Measurements from ENCODE around the gene GALNTL6.

DNA sequence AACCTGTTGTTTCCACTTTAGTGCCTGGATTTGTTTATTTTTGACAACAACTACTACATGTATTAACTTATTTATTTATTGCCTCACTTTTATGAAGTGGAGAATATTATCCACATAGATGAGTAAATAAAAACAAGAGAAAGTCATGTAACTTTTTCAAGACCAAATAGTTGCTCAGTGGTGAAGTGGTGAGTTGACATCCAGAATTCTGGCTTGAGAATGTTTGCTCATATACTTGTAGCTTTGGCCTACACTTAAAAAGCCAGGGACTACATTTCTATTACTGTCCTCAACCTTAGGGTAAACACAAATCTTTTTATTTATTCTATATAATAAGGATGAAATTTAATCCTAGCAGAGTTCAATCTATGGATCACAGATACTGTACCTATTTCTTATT, 47.7 kb upstream of the GALNTL6 start:
- TF ChIP-seq, protein P1, sequence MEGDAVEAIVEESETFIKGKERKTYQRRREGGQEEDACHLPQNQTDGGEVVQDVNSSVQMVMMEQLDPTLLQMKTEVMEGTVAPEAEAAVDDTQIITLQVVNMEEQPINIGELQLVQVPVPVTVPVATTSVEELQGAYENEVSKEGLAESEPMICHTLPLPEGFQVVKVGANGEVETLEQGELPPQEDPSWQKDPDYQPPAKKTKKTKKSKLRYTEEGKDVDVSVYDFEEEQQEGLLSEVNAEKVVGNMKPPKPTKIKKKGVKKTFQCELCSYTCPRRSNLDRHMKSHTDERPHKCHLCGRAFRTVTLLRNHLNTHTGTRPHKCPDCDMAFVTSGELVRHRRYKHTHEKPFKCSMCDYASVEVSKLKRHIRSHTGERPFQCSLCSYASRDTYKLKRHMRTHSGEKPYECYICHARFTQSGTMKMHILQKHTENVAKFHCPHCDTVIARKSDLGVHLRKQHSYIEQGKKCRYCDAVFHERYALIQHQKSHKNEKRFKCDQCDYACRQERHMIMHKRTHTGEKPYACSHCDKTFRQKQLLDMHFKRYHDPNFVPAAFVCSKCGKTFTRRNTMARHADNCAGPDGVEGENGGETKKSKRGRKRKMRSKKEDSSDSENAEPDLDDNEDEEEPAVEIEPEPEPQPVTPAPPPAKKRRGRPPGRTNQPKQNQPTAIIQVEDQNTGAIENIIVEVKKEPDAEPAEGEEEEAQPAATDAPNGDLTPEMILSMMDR (IDR thresholded peaks at IDR 0.05), result no peak
- TF ChIP-seq POLR2A (IDR thresholded peaks at IDR 0.05), result no peak

Data from Peyer's patch (tissue), 4 donors.